Testis (tissue), 3 donors: Measurements from ENCODE around the gene TBC1D16. TPM values are rescaled to one million over a fixed set of nuclear protein-coding genes. Genes with fewer than 3 reads are reported as not detected.
"Not testable (repeated sequence)": the region's sequence is repeated elsewhere in the genome, so short reads cannot be mapped to it uniquely, and the experiment has no call there.

ENCODE experiments used
- DNase-seq: peaks from one replicate; pipeline ENCODE4 v3.0.0-alpha.2; 2019
- H3K27ac ChIP-seq, 2 donors: fragments of 200-600 bp; sonication (generic); one replicate each; pipeline ENCODE4 v1.5.1; 2019
- H3K27me3 ChIP-seq: fragments of 200-600 bp; sonication (generic); one replicate; pipeline ENCODE4 v1.5.1; 2019
- H3K36me3 ChIP-seq: fragments of 200-600 bp; sonication (generic); one replicate; pipeline ENCODE4 v1.5.1; 2017; ENCODE audit warnings: low read depth; ENCODE audit errors: missing control alignments
- H3K4me1 ChIP-seq: fragments of 200-600 bp; sonication (generic); one replicate; pipeline ENCODE4 v1.5.1; 2019
- H3K4me3 ChIP-seq, 2 donors: fragments of 200-600 bp; sonication (generic); one replicate each; pipeline ENCODE4 v1.5.1; 2017 to 2019
- H3K9me3 ChIP-seq: fragments of 200-600 bp; sonication (generic); one replicate; pipeline ENCODE4 v1.5.1; 2017
- CTCF ChIP-seq, 3 experiments: fragments of 450-650 bp in 2 of 3; fragments of 200-600 bp in 1 of 3; sonication (generic) in 1 of 3; IDR thresholded peaks; one replicate each; pipeline ENCODE4 v1.5.1; 2016 to 2019; ENCODE audit warnings: antibody characterized with exemption in 3 of 3, mild to moderate bottlenecking in 2 of 3, moderate library complexity in 1 of 3
- POLR2A ChIP-seq: fragments of 450-650 bp; IDR thresholded peaks from one replicate; pipeline ENCODE4 v1.6.1; 2017; ENCODE audit warnings: antibody characterized with exemption, mild to moderate bottlenecking, moderate library complexity
- WGBS, 2 donors: methylation state at CpG; one replicate each; pipeline ENCODE4 v1.1.5; 2018; 5-methylcytosine and 5-hydroxymethylcytosine counted together
- intact Hi-C: fragments of 100-400 bp; cut with DNase I; formaldehyde crosslinking; loops from one replicate; pipeline ENCODE4 v1.15.1; 2023; ENCODE audit warnings: low total_unique reads
- polyA plus RNA-seq: library from polyadenylated mRNA; stranded (reverse); fragments of 350-450 nt; fragmentation: Illumina TruSeq; extraction: RNeasy Lipid Tissue Mini Kit (QIAGEN cat#74804); gene quantifications from one replicate; pipeline ENCODE4 v1.2.3, GENCODE V29; 2014; ENCODE audit warnings: low read depth, low replicate concordance; ENCODE audit not compliant: insufficient read depth
- total RNA-seq, 2 donors: library from RNA; depleted of rRNA; stranded (reverse); fragments of >200 nt; gene quantifications; one replicate each; pipeline ENCODE4 v1.2.3, GENCODE V29; 2016

Gene TBC1D16
- total and polyA plus RNA-seq, 3 donors from 2014 or later: 11.0 to 16.0 (median 11.7) TPM

- H3K27ac ChIP-seq: no peak overlapping the region
- no peak for DNase-seq
- H3K4me1 ChIP-seq: no peaks in the 10 kb centered on the region
- H3K9me3 ChIP-seq: no peaks in the 10 kb centered on the region
- intact Hi-C loops: no loop called here
- no peak overlapping the region for H3K4me3 ChIP-seq
- 79 to 87% methylated on average over 9 of the region's 9 CpGs for WGBS, 2 donors
- no peaks in the 10 kb centered on the region for H3K27me3 ChIP-seq
- H3K36me3 ChIP-seq: no peaks in the 10 kb centered on the region
- TF ChIP-seq POLR2A (no peak), CTCF (IDR thresholded peaks at IDR 0.05) (no peak)
Measured at GRCh38 chr17:79960788-79961522, 74.7 kb downstream of the TBC1D16 start.

- TF ChIP-seq CTCF (IDR thresholded peaks at IDR 0.05): no peak
- no peak for TF ChIP-seq POLR2A
- Histone ChIP-seq H3K4me1 (no peaks in the 10 kb centered on the region), H3K27me3 (no peaks in the 10 kb centered on the region), H3K36me3 (no peaks in the 10 kb centered on the region), H3K9me3 (no peaks in the 10 kb centered on the region), H3K4me3 (no peak overlapping the region), H3K27ac (no peak overlapping the region)
- 92% methylated on average over 4 of the region's 4 CpGs for WGBS, 2 donors
- intact Hi-C loops: no loop called here
- no peak for DNase-seq
Measured at GRCh38 chr17:79959042-79959441, 76.6 kb downstream of the TBC1D16 start.

- DNase-seq: no peak
- TF ChIP-seq CTCF (IDR thresholded peaks at IDR 0.05) (no peak), POLR2A (no peak)
- H3K27me3 ChIP-seq: no peaks in the 10 kb centered on the region
- no peaks in the 10 kb centered on the region for H3K9me3 ChIP-seq
- H3K4me1 ChIP-seq: peaks cover 16% of the 10 kb centered on the region
- WGBS, 2 donors: 86 to 91% methylated on average over 6 of the region's 6 CpGs
- H3K36me3 ChIP-seq: no peaks in the 10 kb centered on the region
- H3K4me3 ChIP-seq: no peak overlapping the region
- intact Hi-C loops: no loop called here
- H3K27ac ChIP-seq: no peak overlapping the region
Measured at GRCh38 chr17:79956853-79957252, 78.8 kb downstream of the TBC1D16 start.

GRCh38 chr17:79956441-79956735 lies 79.3 kb downstream of the TBC1D16 start:
- DNase-seq, intact Hi-C loops, H3K9me3 ChIP-seq: not testable (repeated sequence)

GRCh38 chr17:79955691-79956440 lies 79.8 kb downstream of the TBC1D16 start:
- no peak overlapping the region for H3K4me3 ChIP-seq
- no peak overlapping the region for H3K27ac ChIP-seq
- TF ChIP-seq POLR2A: no peak
- TF ChIP-seq CTCF (IDR thresholded peaks at IDR 0.05): no peak
- no peak for DNase-seq
- no peaks in the 10 kb centered on the region for H3K9me3 ChIP-seq
- no peaks in the 10 kb centered on the region for H3K27me3 ChIP-seq
- intact Hi-C loops: no loop called here
- WGBS, 2 donors: 92 to 93% methylated on average over 11 to 13 of the region's 13 CpGs
- no peaks in the 10 kb centered on the region for H3K36me3 ChIP-seq
- peaks cover 26% of the 10 kb centered on the region for H3K4me1 ChIP-seq

More at GRCh38 chr17:79956441-79956735, 79.3 kb downstream of the TBC1D16 start:
- not testable (repeated sequence) for H3K27me3 ChIP-seq, H3K27ac ChIP-seq, H3K36me3 ChIP-seq, H3K4me3 ChIP-seq
- WGBS, 2 donors: 90 to 91% methylated on average over 8 of the region's 8 CpGs
- H3K4me1 ChIP-seq: peaks cover 21% of the 10 kb centered on the region
